GM18907 (cell line): ENCODE data around the gene MAST4.
A peak's percentile ranks its signal among the peaks of the same experiment; 100 is the strongest.

Experiments
- ATAC-seq: cut with Tn5 transposase; IDR thresholded peaks from one replicate; pipeline ENCODE4 v1.9.1; 2021; ENCODE audit warnings: mild to moderate bottlenecking, moderate library complexity; ENCODE audit not compliant: unreplicated experiment

MAST4 gene

DNA sequence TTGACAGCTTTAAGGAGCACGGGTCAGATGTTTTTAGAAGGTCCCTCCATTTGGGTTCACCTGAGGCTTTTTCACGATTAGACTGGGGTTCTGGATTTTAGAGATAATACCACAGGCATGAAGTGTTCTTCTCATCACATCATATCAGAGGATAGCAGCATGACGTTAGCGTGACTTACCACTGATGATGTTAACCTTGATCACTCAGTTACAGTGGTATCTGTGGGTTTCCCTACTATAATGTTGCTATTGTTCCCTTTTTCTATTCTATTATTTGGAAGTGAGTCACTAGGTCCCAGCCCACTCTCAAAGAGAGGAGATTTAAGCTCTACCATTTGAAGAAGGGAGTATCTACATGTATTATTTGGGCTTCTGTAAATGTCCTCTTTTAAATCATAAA, 300.0 kb downstream of the MAST4 start:
- no peak for ATAC-seq

DNA sequence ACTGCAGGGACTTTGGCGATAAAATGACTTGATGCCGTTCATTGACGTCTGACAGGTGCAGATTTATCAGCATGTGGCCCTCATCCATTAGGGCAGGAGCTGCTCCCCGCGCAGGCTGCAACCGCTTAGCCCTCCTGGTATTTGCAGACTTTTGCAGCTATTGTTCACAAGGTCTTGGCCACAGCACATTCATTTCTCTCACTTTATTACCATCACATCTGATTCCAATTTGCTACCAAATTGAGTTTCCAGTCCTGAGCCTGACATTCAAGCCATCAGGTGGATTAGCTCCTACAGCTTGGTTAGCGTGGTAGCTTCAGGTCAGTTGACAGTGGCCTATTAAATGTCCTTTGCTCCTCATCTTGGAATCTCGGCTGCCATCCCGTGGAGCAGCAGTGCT, 301.2 kb downstream of the MAST4 start:
- ATAC-seq, result no peak

DNA sequence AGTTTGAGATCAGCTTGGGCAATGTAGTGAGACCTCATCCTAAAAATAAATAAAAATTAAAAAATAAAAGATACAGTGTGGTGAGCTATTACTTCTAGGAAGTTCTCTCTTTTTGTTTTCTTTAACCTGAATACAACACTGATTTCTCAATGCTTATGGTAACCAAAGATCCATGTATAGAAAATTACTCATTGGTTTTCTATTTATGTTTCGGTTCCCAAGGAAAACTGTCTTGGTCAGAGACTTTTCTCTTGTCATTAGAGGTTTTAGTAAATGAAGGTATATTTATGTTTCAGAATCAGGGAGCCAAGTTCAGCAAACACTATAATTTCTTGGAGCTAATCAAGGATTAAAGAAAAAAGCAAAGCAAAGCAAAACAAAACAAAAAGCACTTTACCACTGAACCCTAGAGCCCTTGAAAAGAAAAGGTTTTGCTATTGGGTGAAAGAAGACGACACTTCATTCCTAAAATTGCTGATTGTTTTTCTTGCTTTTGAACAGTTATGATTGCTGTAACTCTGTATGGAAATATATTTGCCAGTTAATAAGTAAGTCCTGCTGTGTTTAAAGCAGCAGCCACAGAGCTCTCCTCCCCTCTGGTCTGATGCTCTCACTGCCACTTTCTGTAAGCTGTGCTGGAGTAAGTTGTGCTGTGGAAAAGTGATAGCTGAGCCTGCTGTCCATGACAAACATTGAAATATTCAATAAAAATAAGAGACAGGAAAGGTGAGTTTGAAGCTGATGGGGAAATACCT, 302.2 kb downstream of the MAST4 start:
- no peak for ATAC-seq

DNA sequence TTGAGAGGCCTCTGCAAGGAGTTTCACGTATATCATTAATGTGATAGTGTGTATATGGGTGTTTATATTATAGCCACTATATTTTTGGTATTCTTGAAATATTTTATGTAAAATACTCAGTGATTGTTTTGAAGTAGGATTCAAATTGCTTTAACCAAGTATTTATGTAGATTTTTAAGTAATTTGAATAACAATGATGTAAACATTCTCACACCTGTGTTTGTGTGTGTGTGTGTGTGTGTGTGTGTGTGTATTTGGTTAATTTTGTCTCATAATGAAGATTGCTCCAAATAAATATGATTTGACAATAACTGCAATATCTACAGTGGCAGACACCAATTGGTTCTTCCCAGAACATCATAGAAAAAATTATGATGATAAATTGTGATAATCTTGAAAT, 307.0 kb downstream of the MAST4 start:
- no peak for ATAC-seq

DNA sequence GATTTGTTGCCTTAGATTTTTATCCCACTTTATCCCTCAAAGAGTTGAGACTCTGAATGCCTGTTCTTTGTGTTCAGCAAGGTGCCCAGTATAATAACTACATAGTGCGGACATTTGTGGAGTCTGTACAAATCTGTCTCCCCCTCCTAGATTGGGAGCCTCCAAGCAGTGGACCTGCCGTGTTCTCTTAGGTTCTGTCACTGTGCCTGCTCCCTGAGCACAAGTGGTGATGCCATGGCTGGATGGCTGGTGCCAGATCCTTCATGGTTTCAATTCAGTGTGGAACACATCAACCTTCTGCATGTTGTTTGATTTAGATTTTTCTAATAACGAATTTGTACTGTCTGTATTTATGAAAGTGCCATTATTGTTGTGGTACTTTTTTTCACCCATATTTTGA, 307.5 kb downstream of the MAST4 start:
- no peak for ATAC-seq

DNA sequence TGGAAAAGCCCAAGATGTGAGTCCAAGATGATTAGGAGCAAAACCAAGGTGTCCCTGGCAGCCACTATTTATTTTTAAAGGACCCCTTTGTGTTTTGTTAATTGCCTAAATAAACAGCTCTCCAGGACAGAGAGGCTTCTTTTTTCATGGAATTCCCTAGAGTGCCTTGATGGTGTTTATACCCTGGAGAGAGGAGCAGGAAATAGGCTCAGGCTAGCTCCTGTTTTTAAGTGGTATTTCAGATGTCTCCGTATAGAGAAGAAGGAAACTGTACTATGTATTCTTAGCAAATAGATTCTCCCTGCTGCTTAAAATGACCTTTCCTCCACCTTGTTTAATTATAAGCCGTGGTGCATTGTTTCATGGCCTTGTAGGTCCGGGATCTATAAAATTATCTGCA, 308.0 kb downstream of the MAST4 start:
- no peak for ATAC-seq

DNA sequence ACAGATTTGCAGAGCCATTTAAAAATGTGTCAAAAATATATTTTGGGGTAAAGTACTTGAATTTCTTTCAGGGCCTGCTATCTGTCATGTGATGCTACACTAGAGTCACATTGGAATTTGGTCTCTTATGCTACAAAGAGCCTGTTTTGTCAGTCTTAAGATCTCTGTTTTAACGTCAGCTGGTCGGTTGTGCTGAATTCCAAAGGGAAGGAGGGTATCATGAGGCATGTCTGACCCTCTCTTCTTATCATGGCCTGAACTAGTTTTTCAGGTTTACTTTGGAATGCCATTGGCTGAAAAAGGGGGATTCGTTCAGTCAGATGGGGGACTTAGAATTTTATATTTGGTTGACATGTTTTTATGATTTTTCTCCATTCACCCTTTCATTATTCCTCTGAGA, 309.8 kb downstream of the MAST4 start:
- no peak for ATAC-seq

DNA sequence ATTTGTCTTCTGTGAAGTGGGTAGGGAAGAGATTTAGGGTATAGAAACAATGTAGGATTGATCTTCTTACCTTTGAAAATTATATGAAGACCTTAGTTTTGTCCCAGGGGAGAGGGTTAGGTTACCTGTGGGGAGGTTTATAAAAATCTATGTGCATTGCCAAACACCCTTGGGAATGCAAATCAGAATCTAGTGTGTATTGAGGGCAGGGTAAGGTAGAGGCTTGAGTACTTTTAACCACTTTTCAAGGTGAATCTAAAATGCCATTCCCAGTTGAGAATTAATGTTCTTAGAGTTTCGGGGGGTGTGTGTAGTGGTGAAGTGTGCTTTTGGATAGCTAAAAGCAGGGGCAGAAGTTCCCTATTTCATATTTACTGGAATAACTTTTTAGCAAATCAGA, 312.0 kb downstream of the MAST4 start:
- ATAC-seq, result no peak

DNA sequence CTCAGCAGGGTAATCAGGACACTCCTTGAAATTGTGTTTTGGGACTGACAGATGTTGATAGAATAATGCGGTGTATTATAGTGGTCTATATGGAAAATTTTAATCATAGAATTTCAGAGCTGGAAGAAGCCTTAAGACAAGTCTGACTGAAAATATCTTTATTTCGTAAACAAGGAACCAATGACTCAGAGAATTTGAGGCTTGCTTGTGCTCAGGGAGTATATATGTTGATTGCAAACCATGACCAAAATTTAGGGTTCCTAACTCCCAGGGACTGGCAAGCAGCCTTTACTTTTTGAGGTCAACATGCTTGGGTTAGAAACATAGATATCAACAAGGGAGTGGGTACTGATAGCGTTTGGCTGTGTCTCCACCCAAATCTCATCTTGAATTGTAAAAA, 313.2 kb downstream of the MAST4 start:
- no peak for ATAC-seq

DNA sequence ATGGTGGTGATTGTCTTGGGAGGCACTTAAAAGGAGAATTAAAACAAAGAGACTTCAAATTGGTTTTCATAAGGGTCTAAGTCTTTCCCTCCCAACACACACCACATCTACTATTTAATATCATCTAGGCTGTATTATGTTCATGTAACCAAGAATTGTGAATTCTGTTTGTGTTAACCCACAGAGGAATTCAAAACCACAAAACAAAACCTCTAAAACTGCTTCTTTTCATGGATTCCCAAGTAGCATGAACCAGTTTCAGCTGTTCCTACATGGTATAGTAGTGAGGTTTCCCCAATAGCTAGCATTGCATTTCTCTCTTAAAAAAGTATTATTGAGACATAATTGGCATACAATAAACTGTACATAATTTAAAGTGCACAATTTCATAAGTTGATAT, 316.6 kb downstream of the MAST4 start:
- no peak for ATAC-seq

DNA sequence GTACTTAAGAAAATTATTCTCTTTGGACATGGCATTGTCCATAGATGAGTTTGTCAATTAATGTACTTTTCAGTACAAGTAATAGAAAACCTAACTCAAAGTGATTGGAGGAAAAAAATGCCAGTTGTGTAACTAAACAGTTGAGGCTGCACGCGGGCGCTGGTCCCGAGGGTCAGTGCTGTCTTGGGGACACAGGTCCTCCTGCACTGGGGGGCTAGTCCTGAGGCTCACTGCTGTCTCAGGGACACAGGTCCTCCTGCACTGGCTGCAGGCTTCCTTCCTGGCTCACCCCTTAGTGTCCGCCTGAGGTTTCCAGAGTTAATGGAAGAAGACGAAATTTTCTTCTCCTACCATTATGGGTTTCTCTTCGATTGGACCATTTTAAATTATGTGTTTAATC, 319.3 kb downstream of the MAST4 start:
- no peak for ATAC-seq

DNA sequence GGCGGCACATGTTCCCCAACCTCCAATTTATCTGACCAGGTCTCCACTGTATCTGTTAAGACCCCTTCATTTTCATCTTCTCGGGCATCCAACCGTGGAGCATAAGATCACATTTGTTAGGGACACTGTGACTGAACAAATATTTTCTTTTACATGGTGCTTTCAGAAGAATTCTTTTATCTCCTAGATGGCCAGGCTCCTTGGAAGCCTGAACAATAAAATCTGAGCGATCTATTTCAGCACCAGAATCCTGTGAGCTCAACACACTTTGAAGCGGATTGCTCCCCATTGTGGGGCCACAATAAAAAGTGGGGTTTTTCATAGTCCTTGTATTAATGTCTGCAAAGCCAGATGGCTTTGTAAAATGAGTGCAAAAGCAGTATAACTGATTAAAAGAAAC, 326.7 kb downstream of the MAST4 start:
- no peak for ATAC-seq

DNA sequence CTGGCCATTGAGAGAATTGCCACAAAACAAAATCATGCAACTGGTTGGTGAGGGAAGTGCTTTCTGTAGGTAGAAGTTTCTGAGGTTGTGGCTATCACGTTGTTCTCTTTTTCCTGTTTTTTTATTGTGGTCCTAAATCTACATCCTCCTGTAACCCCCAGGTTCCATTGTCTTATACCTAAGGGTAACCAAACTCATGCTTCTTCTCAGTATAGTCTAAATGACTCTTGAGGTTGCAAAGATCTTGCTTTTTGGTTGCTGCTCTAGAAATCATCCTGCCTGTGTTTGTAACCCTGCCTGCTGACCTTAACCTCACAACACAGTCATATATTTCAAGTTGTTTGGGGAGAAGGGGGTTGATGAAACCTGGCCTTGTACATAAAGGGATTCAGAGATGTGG, 327.3 kb downstream of the MAST4 start:
- ATAC-seq, result no peak

DNA sequence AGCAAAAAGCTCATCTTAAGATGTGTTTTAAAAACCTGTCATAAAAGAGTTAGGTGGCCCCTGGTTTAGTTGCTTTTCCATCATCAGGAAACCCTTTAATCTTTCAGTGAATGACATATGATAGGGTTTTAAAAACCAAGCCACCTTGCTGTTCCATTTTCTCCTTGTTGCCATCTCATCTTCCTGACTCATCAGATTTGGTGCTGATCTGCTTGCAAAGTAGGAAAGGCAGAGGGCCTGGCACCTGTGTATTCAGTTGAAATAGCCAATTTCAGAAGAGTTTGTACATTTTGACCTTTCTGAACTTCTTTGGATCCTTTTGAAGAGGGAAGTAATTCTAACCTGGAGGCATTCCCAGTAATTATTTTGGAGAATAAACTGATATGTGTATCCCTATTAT, 327.7 kb downstream of the MAST4 start:
- ATAC-seq, result no peak

DNA sequence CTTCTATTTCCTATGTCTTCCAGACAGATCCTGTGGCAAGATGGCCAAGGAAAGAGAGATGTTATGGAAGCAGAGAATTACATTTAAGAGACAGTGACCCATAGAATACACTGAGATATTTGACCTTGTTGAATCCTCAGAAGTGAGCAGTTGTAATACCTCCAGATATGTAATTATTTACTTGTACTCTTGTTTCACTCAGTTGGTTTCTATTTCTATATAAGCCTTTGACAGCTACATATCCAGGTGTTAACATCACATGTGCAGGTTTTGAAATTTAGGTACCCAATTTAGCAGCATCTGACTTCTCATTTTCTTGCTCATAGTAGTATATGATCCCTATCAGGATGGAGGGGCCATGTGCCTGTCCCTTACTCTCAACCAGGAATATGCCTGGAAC, 330.9 kb downstream of the MAST4 start:
- ATAC-seq, result no peak

DNA sequence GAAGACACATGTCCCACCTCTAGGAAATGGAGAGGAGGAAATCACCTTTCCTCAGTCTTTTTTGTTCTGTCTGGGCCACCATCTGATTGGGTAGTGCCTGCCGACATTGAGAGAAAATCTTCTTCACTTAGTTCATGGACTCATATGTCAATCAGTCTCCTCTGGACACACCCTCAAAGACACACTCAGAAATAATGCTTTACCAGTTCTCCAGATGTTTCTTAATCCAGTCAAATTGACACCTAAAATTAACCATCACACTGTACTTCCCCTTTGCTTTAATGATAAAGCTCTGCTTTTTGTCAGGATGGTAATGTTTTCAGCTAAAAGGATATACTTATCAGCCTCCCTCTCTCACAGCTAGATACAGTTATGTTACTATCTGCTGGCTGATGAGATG, 333.1 kb downstream of the MAST4 start:
- no peak for ATAC-seq

DNA sequence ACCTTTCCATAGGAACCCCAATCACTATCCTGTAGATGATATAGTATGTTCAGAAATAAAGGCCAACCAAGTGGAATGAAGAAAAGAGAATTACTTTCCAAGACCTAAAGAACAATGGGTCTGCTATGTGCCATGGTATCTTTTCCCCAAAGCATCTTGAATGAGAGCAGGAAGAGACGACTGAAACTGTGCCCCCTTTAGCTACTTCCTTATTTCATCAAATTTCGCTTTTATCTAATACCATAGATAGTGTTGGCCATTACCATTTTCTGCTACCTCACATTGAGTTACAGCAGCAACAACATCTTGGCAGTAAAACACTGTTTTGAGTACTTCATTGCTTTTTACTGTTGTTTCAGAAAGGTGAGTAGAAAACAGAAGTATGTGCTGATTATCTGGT, 333.8 kb downstream of the MAST4 start:
- no peak for ATAC-seq

DNA sequence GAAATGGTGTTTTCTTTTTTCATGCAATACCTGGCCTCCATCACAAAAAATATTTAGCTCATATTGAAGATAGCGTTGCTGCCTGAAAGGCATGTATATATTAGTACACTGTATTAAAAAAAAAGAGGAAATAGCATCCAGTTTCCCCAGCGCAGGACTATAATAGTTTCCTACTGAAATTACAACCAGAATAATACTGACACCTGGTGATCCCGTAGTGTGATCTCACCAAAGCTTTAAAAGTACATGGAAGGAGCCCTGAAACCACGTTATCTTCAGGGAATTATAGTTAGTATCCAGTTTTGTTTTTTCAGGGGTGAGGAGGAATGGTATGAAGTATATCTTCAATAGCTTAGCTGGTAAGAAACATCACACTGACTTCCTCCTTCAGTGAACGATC, 335.5 kb downstream of the MAST4 start:
- no peak for ATAC-seq

DNA sequence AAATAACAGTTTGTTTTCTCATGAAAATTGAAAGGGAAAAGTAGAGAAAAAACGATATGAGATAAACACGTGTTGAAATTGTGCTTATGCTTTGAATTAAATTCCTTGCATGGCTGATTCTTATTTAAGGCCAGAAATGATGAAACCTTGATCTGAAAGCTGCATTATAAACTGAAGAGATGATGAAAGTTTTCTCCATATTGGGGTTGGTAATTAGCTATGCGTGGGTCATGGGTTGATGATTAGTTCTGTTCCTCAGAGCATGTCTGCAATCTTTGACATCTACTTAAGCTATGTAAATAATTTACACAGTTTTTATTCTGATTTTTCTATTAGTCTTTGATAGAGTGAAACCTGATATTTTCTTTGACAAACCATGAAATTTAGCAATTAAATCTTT, 336.3 kb downstream of the MAST4 start:
- no peak for ATAC-seq

DNA sequence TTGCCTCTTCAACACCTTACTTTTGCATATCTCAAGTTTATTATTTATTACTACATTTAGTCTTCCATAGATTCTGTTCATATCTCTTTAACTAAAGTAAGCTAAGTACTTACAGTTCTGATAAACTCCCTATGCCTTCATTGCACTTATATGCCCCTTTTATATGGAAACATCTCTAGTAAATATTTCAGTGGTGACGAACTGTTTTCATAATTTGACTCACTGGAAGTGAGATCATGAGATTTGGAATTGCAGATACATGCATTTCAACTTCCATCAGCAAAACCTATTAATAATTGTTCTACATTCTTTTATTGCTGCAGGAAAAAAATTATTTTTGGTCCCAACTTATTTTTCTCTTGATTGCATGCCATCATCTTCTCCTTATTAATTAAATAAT, 336.9 kb downstream of the MAST4 start:
- ATAC-seq, result no peak

DNA sequence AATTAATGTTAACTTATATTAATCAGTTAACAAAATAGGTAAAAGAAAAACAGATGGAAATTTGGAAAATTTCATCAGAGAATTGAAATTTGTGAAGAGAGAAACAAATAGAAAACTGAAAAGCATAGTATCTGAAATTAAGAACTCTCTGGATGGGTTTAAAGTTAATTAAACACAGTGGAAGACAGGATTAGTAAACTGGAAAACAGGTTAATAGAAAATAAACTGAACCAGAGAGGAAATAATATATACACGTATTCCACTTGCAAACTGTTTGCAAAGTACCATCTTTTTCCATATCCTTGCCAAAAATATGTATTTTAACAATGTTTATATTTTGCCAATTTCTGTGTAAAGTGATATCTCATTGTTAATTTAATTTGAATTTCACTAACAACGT, 342.9 kb downstream of the MAST4 start:
- no peak for ATAC-seq

DNA sequence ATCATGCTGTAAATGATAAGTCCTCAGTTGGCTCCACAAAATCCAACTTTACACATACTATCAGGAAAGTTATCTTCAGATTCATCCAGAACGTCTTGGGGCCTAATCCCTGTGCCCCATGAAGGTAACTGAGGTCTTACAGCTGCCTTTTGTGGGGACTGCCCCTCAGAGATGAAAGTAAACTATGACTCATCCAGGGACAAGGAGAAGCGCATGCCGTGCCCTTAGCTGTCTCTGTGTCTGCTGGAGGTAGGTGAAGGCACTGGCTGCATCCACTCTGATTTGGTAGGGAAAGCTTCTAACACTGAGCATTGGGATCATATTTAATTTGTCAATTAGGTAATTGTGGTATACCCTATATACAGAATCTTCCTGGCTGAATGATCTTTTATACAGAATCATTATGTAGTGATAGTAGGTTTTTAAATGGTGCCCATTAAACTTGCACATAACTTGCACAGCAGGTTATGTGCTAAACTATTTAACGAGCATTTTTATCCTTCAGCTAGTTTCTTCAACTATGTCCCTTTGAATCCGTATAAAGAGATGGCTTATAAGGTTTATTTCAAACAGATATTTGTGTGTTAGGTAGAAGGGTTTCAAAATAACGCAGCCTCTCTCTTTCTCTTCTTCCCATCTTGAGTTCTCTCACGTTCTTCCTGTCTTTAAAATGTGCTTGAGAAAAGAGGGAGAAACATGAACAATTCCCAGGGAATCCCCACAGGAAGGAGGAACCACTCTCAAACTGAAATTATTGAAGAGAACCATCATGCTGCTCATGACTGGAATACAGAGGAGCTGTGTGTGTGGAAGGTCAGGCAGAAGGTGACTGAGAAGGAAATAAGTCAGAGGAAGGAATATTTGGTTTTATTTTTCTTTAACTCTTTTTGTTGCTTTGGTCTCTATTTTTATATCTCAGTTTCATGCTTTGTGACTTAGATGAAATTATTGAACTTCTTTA, 349.5 kb downstream of the MAST4 start:
- ATAC-seq, result peak; percentile 94
